Thyroid gland (tissue), 4 donors: ENCODE measurements around the gene MAGEA1. TPM values are rescaled to one million over a fixed set of nuclear protein-coding genes. Genes with fewer than 3 reads are reported as not detected.

ENCODE experiments used
- DNase-seq, 2 donors: peaks; one replicate each; pipeline ENCODE4 v3.0.0-alpha.2; 2019
- H3K27ac ChIP-seq, 3 donors: fragments of 200-600 bp; sonication (generic); 1 replicate in 2 of 3; 2 replicates in 1 of 3; pipeline ENCODE4 v1.5.1; 2016 to 2019; ENCODE audit warnings: mild to moderate bottlenecking in 1 of 3, moderate library complexity in 1 of 3
- H3K27me3 ChIP-seq: fragments of 200-600 bp; sonication (generic); one replicate; pipeline ENCODE4 v1.5.1; 2019
- H3K36me3 ChIP-seq, 2 donors: fragments of 200-600 bp; sonication (generic); one replicate each; pipeline ENCODE4 v1.5.1; 2016 to 2019
- H3K4me1 ChIP-seq, 2 donors: fragments of 200-600 bp; sonication (generic); one replicate each; pipeline ENCODE4 v1.5.1; 2017 to 2019
- H3K4me3 ChIP-seq, 3 donors: fragments of 200-600 bp; sonication (generic); replicated peaks in 1 of 3; 1 replicate in 2 of 3; 2 replicates in 1 of 3; pipeline ENCODE4 v1.5.1; 2016; ENCODE audit warnings: mild to moderate bottlenecking in 1 of 3
- H3K9me3 ChIP-seq: fragments of 200-600 bp; sonication (generic); one replicate; pipeline ENCODE4 v1.5.1; 2017
- CTCF ChIP-seq, 6 experiments: fragments of 200-600 bp in 3 of 6; fragments of 450-650 bp in 3 of 6; sonication (generic) in 3 of 6; IDR thresholded peaks; one replicate each; pipeline ENCODE4 v1.5.1; 2016 to 2019; ENCODE audit warnings: antibody characterized with exemption in 6 of 6, mild to moderate bottlenecking in 2 of 6, inconsistent platforms in 1 of 6, moderate library complexity in 1 of 6
- POLR2A ChIP-seq, 2 donors: fragments of 450-650 bp; IDR thresholded peaks; one replicate each; pipeline ENCODE4 v1.6.1; 2017; ENCODE audit warnings: antibody characterized with exemption in 2 of 2, mild to moderate bottlenecking in 2 of 2, moderate library complexity in 1 of 2
- WGBS, 2 donors: methylation state at CpG; one replicate each; pipeline ENCODE4 v1.1.5; 2017; 5-methylcytosine and 5-hydroxymethylcytosine counted together
- intact Hi-C: fragments of 100-400 bp; cut with DNase I; formaldehyde crosslinking; loops from one replicate; pipeline ENCODE4 v1.15.1; 2023
- total RNA-seq, 4 donors: library from RNA; depleted of rRNA; stranded (reverse); fragments of >200 nt; gene quantifications; one replicate each; pipeline ENCODE4 v1.2.3, GENCODE V29; 2016

MAGEA1 gene
- total RNA-seq, 4 donors from 2014 or later = not detected

- intact Hi-C loops = no loop called here
- TF ChIP-seq CTCF (IDR thresholded peaks at IDR 0.05) = no peak
- no peak for TF ChIP-seq POLR2A (IDR thresholded peaks at IDR 0.05)
- DNase-seq = no peak
- H3K4me3 ChIP-seq = no peak overlapping the region
- no peaks in the 10 kb centered on the region for H3K4me1 ChIP-seq
- no peaks in the 10 kb centered on the region for H3K27me3 ChIP-seq
- H3K9me3 ChIP-seq = no peaks in the 10 kb centered on the region
- H3K27ac ChIP-seq = no peak overlapping the region
- 67 to 94% methylated on average over 2 of the region's 2 CpGs for WGBS, 2 donors
- H3K36me3 ChIP-seq = no peaks in the 10 kb centered on the region
Observed at GRCh38 chrX:153200462-153200861, 21.4 kb downstream of the MAGEA1 start.

GRCh38 chrX:153206425-153207046 is 27.5 kb downstream of the MAGEA1 start:
- Histone ChIP-seq H3K9me3 (no peaks in the 10 kb centered on the region), H3K27me3 (no peaks in the 10 kb centered on the region), H3K4me3 (no peak overlapping the region), H3K27ac (no peak overlapping the region), H3K36me3 (no peaks in the 10 kb centered on the region), H3K4me1 (no peaks in the 10 kb centered on the region)
- TF ChIP-seq CTCF (IDR thresholded peaks at IDR 0.05) (no peak), POLR2A (IDR thresholded peaks at IDR 0.05) (no peak)
- WGBS, 2 donors = 85 to 86% methylated on average over 8 of the region's 8 CpGs
- no peak for DNase-seq
- intact Hi-C loops = no loop called here

GRCh38 chrX:153209347-153209746 is 30.3 kb downstream of the MAGEA1 start:
- H3K4me1 ChIP-seq = no peaks in the 10 kb centered on the region
- DNase-seq = no peak
- no peaks in the 10 kb centered on the region for H3K36me3 ChIP-seq
- H3K27me3 ChIP-seq = no peaks in the 10 kb centered on the region
- no peak for TF ChIP-seq CTCF (IDR thresholded peaks at IDR 0.05)
- TF ChIP-seq POLR2A (IDR thresholded peaks at IDR 0.05) = no peak
- no peaks in the 10 kb centered on the region for H3K9me3 ChIP-seq
- 91 to 93% methylated on average over 3 of the region's 3 CpGs for WGBS, 2 donors
- intact Hi-C loops = no loop called here
- H3K27ac ChIP-seq = no peak overlapping the region
- no peak overlapping the region for H3K4me3 ChIP-seq

- Histone ChIP-seq H3K27ac (no peak overlapping the region), H3K4me1 (no peaks in the 10 kb centered on the region), H3K36me3 (no peaks in the 10 kb centered on the region), H3K27me3 (no peaks in the 10 kb centered on the region), H3K9me3 (no peaks in the 10 kb centered on the region), H3K4me3 (no peak overlapping the region)
- 47 to 53% methylated on average over 2 of the region's 2 CpGs for WGBS, 2 donors
- DNase-seq = no peak
- TF ChIP-seq POLR2A (IDR thresholded peaks at IDR 0.05) (no peak), CTCF (IDR thresholded peaks at IDR 0.05) (no peak)
- intact Hi-C loops = no loop called here
Observed at GRCh38 chrX:153214934-153215333, 35.9 kb downstream of the MAGEA1 start.

GRCh38 chrX:153216926-153217325 is 37.8 kb downstream of the MAGEA1 start:
- 82 to 85% methylated on average over 1 of the region's 1 CpG for WGBS, 2 donors
- TF ChIP-seq POLR2A (IDR thresholded peaks at IDR 0.05) = no peak
- TF ChIP-seq CTCF (IDR thresholded peaks at IDR 0.05) = no peak

More at GRCh38 chrX:153216926-153217325, 37.8 kb downstream of the MAGEA1 start:
- Histone ChIP-seq H3K4me3 (no peak overlapping the region), H3K36me3 (no peaks in the 10 kb centered on the region), H3K4me1 (no peaks in the 10 kb centered on the region), H3K9me3 (no peaks in the 10 kb centered on the region), H3K27me3 (no peaks in the 10 kb centered on the region), H3K27ac (no peak overlapping the region)
- DNase-seq = no peak
- intact Hi-C loops = no loop called here
